WTC11 (cell line): Measurements from ENCODE around the gene PRLR. TPM values are rescaled to one million over a fixed set of nuclear protein-coding genes. Genes with fewer than 3 reads are reported as not detected.

Experiments used
- ATAC-seq: fragments of 200-7000 bp; cut with Tn5 transposase; 2 replicates; pipeline ENCODE4 v1.10.0; 2021; ENCODE audit warnings: mild to moderate bottlenecking, moderate library complexity
- CTCF ChIA-PET: fragments of 300-600 bp; sonication (Branson Sonifier 250); formaldehyde crosslinking; loops from one replicate; lab custom pipeline; 2021; ENCODE audit warnings: antibody characterized with exemption; lab: Charles Lee
- POLR2A ChIA-PET: fragments of 350-600 bp; sonication (Branson Sonifier 250); formaldehyde crosslinking; loops from one replicate; lab custom pipeline; 2021; ENCODE audit warnings: antibody characterized with exemption; lab: Charles Lee
- DNase-seq: peaks from one replicate; pipeline ENCODE4 v3.0.0; 2021; ENCODE audit warnings: low spot score
- H3K27ac Mint-ChIP-seq: 2 replicates; pipeline ENCODE4 v1.8.0; 2021; ENCODE audit warnings: mixed read lengths
- H3K27me3 Mint-ChIP-seq: 2 replicates; pipeline ENCODE4 v1.8.0; 2021; ENCODE audit warnings: low read depth, mild to moderate bottlenecking, moderate library complexity, mixed read lengths
- H3K36me3 Mint-ChIP-seq: 2 replicates; pipeline ENCODE4 v1.8.0; 2021; ENCODE audit warnings: mixed read lengths
- H3K4me1 Mint-ChIP-seq: 2 replicates; pipeline ENCODE4 v1.8.0; 2022; ENCODE audit warnings: mixed read lengths
- H3K4me3 Mint-ChIP-seq: 2 replicates; pipeline ENCODE4 v1.8.0; 2021; ENCODE audit warnings: mild to moderate bottlenecking, moderate library complexity, mixed read lengths
- H3K9me3 Mint-ChIP-seq: 2 replicates; pipeline ENCODE4 v1.8.0; 2021; ENCODE audit warnings: mixed read lengths
- CBFB ChIP-seq: sonication (generic); formaldehyde crosslinking; IDR thresholded peaks from 2 replicates; pipeline ENCODE4 v1.8.1; 2022; ENCODE audit warnings: mild to moderate bottlenecking, low read depth, missing genetic modification reagents
- CREB1 ChIP-seq: sonication (generic); formaldehyde crosslinking; IDR thresholded peaks from 2 replicates; pipeline ENCODE4 v1.8.0; 2023; ENCODE audit warnings: mild to moderate bottlenecking, missing genetic modification reagents
- ELF4 ChIP-seq: sonication (generic); formaldehyde crosslinking; IDR thresholded peaks from 2 replicates; pipeline ENCODE4 v1.8.1; 2022; ENCODE audit warnings: low read depth, mild to moderate bottlenecking, moderate library complexity, missing genetic modification reagents
- EMX1 ChIP-seq: fragments of 250-450 bp; sonication (Bioruptor Pico); IDR thresholded peaks from 2 replicates; pipeline ENCODE4 v1.8.0; 2021; ENCODE audit warnings: mild to moderate bottlenecking
- ETV6 ChIP-seq: sonication (generic); formaldehyde crosslinking; IDR thresholded peaks from 2 replicates; pipeline ENCODE4 v1.8.1; 2022; ENCODE audit warnings: mild to moderate bottlenecking, missing genetic modification reagents
- GTF2I ChIP-seq: fragments of 250-450 bp; sonication (Bioruptor Pico); conservative IDR thresholded peaks from 2 replicates; pipeline ENCODE4 v1.4.0; 2021; ENCODE audit warnings: mild to moderate bottlenecking
- MXD4 ChIP-seq: fragments of 250-450 bp; sonication (Bioruptor Pico); IDR thresholded peaks from 2 replicates; pipeline ENCODE4 v1.8.0; 2021; ENCODE audit warnings: mild to moderate bottlenecking, moderate library complexity, borderline replicate concordance
- SMAD3 ChIP-seq: sonication (generic); formaldehyde crosslinking; IDR thresholded peaks from 2 replicates; pipeline ENCODE4 v1.8.0; 2022; ENCODE audit warnings: missing genetic modification reagents, mild to moderate bottlenecking, borderline replicate concordance
- ZNF121 ChIP-seq: sonication (generic); formaldehyde crosslinking; IDR thresholded peaks from 2 replicates; pipeline ENCODE4 v1.8.0; 2023; ENCODE audit warnings: missing genetic modification reagents
- ZNF219 ChIP-seq: sonication (generic); formaldehyde crosslinking; IDR thresholded peaks from 2 replicates; pipeline ENCODE4 v1.8.0; 2023; ENCODE audit warnings: missing genetic modification reagents, mild to moderate bottlenecking, borderline replicate concordance
- ZNF232 ChIP-seq: sonication (generic); formaldehyde crosslinking; IDR thresholded peaks from 2 replicates; pipeline ENCODE4 v1.8.0; 2022; ENCODE audit warnings: mild to moderate bottlenecking, missing genetic modification reagents
- ZNF423 ChIP-seq: fragments of 250-450 bp; sonication (Bioruptor Pico); IDR thresholded peaks from 2 replicates; pipeline ENCODE4 v2.1.2; 2022; ENCODE audit warnings: mild to moderate bottlenecking, moderate library complexity
- total RNA-seq: library from RNA; stranded (reverse); gene quantifications from 3 replicates; pipeline ENCODE4 v1.2.3, GENCODE V29; 2021
- TF ChIP-seq, protein P1 (sequence below): sonication (generic); formaldehyde crosslinking; IDR thresholded peaks from 2 replicates; pipeline ENCODE4 v1.8.1; 2023; ENCODE audit warnings: mild to moderate bottlenecking, missing genetic modification reagents, borderline replicate concordance
- TF ChIP-seq, protein P2 (sequence below): fragments of 250-450 bp; sonication (Bioruptor Pico); IDR thresholded peaks from 2 replicates; pipeline ENCODE4 v1.9.0; 2021; ENCODE audit warnings: mild to moderate bottlenecking
- TF ChIP-seq, protein P3 (sequence below): sonication (generic); formaldehyde crosslinking; IDR thresholded peaks from 2 replicates; pipeline ENCODE4 v1.8.1; 2022; ENCODE audit warnings: missing genetic modification reagents, borderline replicate concordance
- TF ChIP-seq, protein P4 (sequence below): sonication (generic); formaldehyde crosslinking; IDR thresholded peaks from 2 replicates; pipeline ENCODE4 v1.8.0; 2023; ENCODE audit warnings: missing genetic modification reagents
- TF ChIP-seq, protein P5 (sequence below): sonication (generic); formaldehyde crosslinking; IDR thresholded peaks from 2 replicates; pipeline ENCODE4 v1.8.1; 2023; ENCODE audit warnings: mild to moderate bottlenecking, missing genetic modification reagents

The PRLR gene
- total RNA-seq, 1 experiment from 2014 or later = 3.2 TPM

DNA sequence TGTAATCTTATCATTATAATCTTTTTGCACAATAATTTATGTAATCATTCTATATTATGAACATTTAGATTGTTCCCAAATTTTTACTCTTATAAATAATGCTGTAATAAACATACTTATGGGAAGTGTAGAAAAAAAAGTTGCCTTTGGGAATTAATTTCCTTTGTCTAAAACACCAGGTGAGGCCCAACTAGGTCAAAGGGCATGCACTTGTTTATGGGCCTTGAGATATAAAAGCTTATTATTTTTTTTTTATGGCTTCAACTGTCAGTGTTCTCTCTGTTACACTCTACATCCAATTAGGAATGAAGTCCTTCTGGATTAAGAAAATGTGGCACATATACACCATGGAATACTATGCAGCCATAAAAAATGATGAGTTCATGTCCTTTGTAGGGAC lies 6.5 kb upstream of the PRLR start (continued):
- no peak for TF ChIP-seq ELF4 (CRISPR knock-in tag)
- no peak for TF ChIP-seq SMAD3 (CRISPR knock-in tag)
- no peak for TF ChIP-seq ZNF121 (CRISPR knock-in tag)
- TF ChIP-seq MXD4 (CRISPR knock-in tag) = no peak

DNA sequence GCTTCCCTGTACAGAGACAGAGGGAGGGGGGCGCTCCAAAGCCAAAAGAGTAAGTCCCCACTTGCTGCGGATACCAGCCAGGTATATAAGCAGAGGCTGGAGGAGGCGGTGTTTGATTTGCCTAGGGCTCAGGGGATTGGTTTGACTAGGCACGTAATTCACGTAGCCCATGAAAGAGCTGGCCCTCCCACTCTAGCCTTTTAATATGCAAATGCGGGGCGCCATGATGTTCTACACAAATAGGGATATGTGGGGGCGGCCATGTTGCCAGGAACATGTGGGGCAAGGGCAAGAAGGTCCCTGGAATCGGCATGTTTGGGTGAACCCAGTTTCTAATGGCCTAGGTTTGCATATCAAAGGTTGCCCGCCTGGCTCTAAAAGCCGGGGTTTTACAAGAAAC lies 3.3 kb upstream of the PRLR start:
- Mint-ChIP-seq H3K36me3 (no peaks in the 10 kb centered on the region), H3K27me3 (peaks cover 7% of the 10 kb centered on the region; the same call in 1 of the 2 replicates), H3K4me1 (peaks cover 24% of the 10 kb centered on the region), H3K27ac (no peak overlapping the region), H3K4me3 (no peak overlapping the region), H3K9me3 (peaks cover 8% of the 10 kb centered on the region)
- CTCF ChIA-PET = no interaction called here
- ATAC-seq (no peak), DNase-seq (peak; percentile 26)
- POLR2A ChIA-PET = interaction anchor here (0.7 kb wide), 1 partner anchor 41 kb away, joined by 4 read pairs; no protein-coding TSS in a partner anchor
- TF ChIP-seq ZNF423 (no peak), EMX1 (CRISPR knock-in tag) (no peak), GTF2I (CRISPR knock-in tag) (no peak)
- TF ChIP-seq, protein P1, sequence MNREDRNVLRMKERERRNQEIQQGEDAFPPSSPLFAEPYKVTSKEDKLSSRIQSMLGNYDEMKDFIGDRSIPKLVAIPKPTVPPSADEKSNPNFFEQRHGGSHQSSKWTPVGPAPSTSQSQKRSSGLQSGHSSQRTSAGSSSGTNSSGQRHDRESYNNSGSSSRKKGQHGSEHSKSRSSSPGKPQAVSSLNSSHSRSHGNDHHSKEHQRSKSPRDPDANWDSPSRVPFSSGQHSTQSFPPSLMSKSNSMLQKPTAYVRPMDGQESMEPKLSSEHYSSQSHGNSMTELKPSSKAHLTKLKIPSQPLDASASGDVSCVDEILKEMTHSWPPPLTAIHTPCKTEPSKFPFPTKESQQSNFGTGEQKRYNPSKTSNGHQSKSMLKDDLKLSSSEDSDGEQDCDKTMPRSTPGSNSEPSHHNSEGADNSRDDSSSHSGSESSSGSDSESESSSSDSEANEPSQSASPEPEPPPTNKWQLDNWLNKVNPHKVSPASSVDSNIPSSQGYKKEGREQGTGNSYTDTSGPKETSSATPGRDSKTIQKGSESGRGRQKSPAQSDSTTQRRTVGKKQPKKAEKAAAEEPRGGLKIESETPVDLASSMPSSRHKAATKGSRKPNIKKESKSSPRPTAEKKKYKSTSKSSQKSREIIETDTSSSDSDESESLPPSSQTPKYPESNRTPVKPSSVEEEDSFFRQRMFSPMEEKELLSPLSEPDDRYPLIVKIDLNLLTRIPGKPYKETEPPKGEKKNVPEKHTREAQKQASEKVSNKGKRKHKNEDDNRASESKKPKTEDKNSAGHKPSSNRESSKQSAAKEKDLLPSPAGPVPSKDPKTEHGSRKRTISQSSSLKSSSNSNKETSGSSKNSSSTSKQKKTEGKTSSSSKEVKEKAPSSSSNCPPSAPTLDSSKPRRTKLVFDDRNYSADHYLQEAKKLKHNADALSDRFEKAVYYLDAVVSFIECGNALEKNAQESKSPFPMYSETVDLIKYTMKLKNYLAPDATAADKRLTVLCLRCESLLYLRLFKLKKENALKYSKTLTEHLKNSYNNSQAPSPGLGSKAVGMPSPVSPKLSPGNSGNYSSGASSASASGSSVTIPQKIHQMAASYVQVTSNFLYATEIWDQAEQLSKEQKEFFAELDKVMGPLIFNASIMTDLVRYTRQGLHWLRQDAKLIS = no peak

DNA sequence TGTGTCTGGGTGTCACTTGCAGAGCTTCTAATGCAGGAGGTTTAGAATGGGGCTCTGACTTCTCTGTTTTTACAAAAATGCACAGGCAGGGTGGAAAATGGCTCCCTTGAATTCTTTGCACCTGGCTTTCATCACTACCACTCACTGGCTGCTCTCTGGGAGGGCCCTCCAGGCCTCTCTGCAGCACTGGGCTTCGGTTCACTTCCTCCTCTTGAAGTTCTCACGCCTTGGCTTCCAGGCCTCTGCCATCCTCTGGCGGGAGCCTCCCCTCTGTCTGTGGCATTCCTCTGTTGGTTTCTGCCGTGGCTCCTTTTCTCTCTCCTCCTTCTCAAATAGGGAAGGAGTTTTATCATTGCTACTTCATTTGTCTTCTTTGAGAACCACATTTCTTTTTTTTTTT lies 2.8 kb upstream of the PRLR start:
- Mint-ChIP-seq H3K27ac (no peak overlapping the region), H3K4me3 (no peak overlapping the region), H3K27me3 (peaks cover 7% of the 10 kb centered on the region; the same call in 1 of the 2 replicates), H3K36me3 (no peaks in the 10 kb centered on the region), H3K9me3 (peaks cover 8% of the 10 kb centered on the region), H3K4me1 (peaks cover 25% of the 10 kb centered on the region)
- no peak for ATAC-seq
- no peak for DNase-seq
- CTCF ChIA-PET = no interaction called here
- POLR2A ChIA-PET = interaction anchor here (0.7 kb wide), 1 partner anchor 40 kb away, joined by 4 read pairs; no protein-coding TSS in a partner anchor
- TF ChIP-seq GTF2I (CRISPR knock-in tag) = no peak
- no peak for TF ChIP-seq CBFB
- no peak for TF ChIP-seq CREB1 (CRISPR knock-in tag)
- TF ChIP-seq, protein P2, sequence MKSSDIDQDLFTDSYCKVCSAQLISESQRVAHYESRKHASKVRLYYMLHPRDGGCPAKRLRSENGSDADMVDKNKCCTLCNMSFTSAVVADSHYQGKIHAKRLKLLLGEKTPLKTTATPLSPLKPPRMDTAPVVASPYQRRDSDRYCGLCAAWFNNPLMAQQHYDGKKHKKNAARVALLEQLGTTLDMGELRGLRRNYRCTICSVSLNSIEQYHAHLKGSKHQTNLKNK (CRISPR knock-in tag) = no peak
- no peak for TF ChIP-seq ETV6
- TF ChIP-seq ZNF219 (CRISPR knock-in tag) = no peak
- no peak for TF ChIP-seq ZNF232
- TF ChIP-seq, protein P3, sequence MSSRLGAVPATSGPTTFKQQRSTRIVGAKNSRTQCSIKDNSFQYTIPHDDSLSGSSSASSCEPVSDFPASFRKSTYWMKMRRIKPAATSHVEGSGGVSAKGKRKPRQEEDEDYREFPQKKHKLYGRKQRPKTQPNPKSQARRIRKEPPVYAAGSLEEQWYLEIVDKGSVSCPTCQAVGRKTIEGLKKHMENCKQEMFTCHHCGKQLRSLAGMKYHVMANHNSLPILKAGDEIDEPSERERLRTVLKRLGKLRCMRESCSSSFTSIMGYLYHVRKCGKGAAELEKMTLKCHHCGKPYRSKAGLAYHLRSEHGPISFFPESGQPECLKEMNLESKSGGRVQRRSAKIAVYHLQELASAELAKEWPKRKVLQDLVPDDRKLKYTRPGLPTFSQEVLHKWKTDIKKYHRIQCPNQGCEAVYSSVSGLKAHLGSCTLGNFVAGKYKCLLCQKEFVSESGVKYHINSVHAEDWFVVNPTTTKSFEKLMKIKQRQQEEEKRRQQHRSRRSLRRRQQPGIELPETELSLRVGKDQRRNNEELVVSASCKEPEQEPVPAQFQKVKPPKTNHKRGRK (CRISPR knock-in tag) = no peak
- TF ChIP-seq, protein P4, sequence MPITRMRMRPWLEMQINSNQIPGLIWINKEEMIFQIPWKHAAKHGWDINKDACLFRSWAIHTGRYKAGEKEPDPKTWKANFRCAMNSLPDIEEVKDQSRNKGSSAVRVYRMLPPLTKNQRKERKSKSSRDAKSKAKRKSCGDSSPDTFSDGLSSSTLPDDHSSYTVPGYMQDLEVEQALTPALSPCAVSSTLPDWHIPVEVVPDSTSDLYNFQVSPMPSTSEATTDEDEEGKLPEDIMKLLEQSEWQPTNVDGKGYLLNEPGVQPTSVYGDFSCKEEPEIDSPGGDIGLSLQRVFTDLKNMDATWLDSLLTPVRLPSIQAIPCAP (CRISPR knock-in tag) = no peak
- TF ChIP-seq, protein P5, sequence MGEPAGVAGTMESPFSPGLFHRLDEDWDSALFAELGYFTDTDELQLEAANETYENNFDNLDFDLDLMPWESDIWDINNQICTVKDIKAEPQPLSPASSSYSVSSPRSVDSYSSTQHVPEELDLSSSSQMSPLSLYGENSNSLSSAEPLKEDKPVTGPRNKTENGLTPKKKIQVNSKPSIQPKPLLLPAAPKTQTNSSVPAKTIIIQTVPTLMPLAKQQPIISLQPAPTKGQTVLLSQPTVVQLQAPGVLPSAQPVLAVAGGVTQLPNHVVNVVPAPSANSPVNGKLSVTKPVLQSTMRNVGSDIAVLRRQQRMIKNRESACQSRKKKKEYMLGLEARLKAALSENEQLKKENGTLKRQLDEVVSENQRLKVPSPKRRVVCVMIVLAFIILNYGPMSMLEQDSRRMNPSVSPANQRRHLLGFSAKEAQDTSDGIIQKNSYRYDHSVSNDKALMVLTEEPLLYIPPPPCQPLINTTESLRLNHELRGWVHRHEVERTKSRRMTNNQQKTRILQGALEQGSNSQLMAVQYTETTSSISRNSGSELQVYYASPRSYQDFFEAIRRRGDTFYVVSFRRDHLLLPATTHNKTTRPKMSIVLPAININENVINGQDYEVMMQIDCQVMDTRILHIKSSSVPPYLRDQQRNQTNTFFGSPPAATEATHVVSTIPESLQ (CRISPR knock-in tag) = no peak
